HepG2 (cell line): ENCODE data around the gene SRXN1. TPM values are rescaled to one million over a fixed set of nuclear protein-coding genes. Genes with fewer than 3 reads are reported as not detected.

Experiments
- CBX2 ChIP-seq, 2 experiments: fragments of 200-600 bp in 1 of 2; sonication (generic); formaldehyde crosslinking in 1 of 2; IDR thresholded peaks; 2 replicates each; pipeline versions ENCODE4 v1.7.0 to v1.8.1; 2018 to 2022; ENCODE audit warnings: low read depth in 2 of 2, low read length in 1 of 2, mild to moderate bottlenecking in 1 of 2, missing genetic modification reagents in 1 of 2
- CEBPG ChIP-seq: IDR thresholded peaks from 2 replicates; pipeline ENCODE4 v1.6.1; 2016
- GPBP1L1 ChIP-seq: sonication (generic); formaldehyde crosslinking; IDR thresholded peaks from 2 replicates; pipeline ENCODE4 v1.5.0; 2020; ENCODE audit warnings: mild to moderate bottlenecking, missing genetic modification reagents
- HOXA5 ChIP-seq: sonication (generic); formaldehyde crosslinking; IDR thresholded peaks from 2 replicates; pipeline ENCODE4 v1.4.0; 2020; ENCODE audit warnings: missing genetic modification reagents
- KDM2A ChIP-seq: sonication (generic); formaldehyde crosslinking; IDR thresholded peaks from 2 replicates; pipeline ENCODE4 v1.4.0; 2020; ENCODE audit warnings: low read depth, missing genetic modification reagents, borderline replicate concordance
- MTF2 ChIP-seq: sonication (generic); formaldehyde crosslinking; IDR thresholded peaks from 2 replicates; pipeline ENCODE4 v1.5.0; 2020; ENCODE audit warnings: missing genetic modification reagents, borderline replicate concordance
- NFE2L1 ChIP-seq: sonication (generic); formaldehyde crosslinking; IDR thresholded peaks from 2 replicates; pipeline ENCODE4 v1.4.0; 2020; ENCODE audit warnings: missing genetic modification reagents, mild to moderate bottlenecking, borderline replicate concordance
- NR1H2 ChIP-seq: sonication (generic); formaldehyde crosslinking; IDR thresholded peaks from 2 replicates; pipeline ENCODE4 v1.8.1; 2022; ENCODE audit warnings: low read depth, missing genetic modification reagents, borderline replicate concordance
- PLRG1 ChIP-seq: fragments of 450-650 bp; conservative IDR thresholded peaks from 2 replicates; pipeline ENCODE4 v1.6.1; 2016
- RBAK ChIP-seq: sonication (generic); formaldehyde crosslinking; IDR thresholded peaks from 2 replicates; pipeline ENCODE4 v1.5.1; 2020; ENCODE audit warnings: mild to moderate bottlenecking, missing genetic modification reagents
- STAT5B ChIP-seq: sonication (generic); formaldehyde crosslinking; IDR thresholded peaks from 2 replicates; pipeline ENCODE4 v1.4.0; 2020; ENCODE audit warnings: missing genetic modification reagents
- TFDP1 ChIP-seq: IDR thresholded peaks from 2 replicates; pipeline ENCODE4 v1.6.1; 2016; ENCODE audit warnings: missing compliant biosample characterization, missing genetic modification reagents, borderline replicate concordance
- TP53 ChIP-seq: sonication (generic); formaldehyde crosslinking; conservative IDR thresholded peaks from 2 replicates; pipeline ENCODE4 v1.4.0; 2020; ENCODE audit warnings: missing genetic modification reagents
- ZNF12 ChIP-seq: sonication (generic); formaldehyde crosslinking; IDR thresholded peaks from 2 replicates; pipeline ENCODE4 v1.5.0; 2020; ENCODE audit warnings: missing genetic modification reagents
- ZNF143 ChIP-seq: sonication (generic); formaldehyde crosslinking; IDR thresholded peaks from 2 replicates; pipeline ENCODE4 v1.4.0; 2020; ENCODE audit warnings: missing genetic modification reagents
- ZNF276 ChIP-seq: sonication (generic); formaldehyde crosslinking; IDR thresholded peaks from 2 replicates; pipeline ENCODE4 v1.4.0; 2020; ENCODE audit warnings: mild to moderate bottlenecking, low read depth, missing genetic modification reagents
- ZNF552 ChIP-seq: sonication (generic); formaldehyde crosslinking; IDR thresholded peaks from 2 replicates; pipeline ENCODE4 v1.9.0; 2022; ENCODE audit warnings: missing genetic modification reagents, mild to moderate bottlenecking, borderline replicate concordance
- ZNF740 ChIP-seq: sonication (generic); formaldehyde crosslinking; IDR thresholded peaks from 2 replicates; pipeline ENCODE4 v1.4.0; 2020; ENCODE audit warnings: missing genetic modification reagents
- ZNF775 ChIP-seq: sonication (generic); formaldehyde crosslinking; IDR thresholded peaks from 2 replicates; pipeline ENCODE4 v1.4.0; 2020; ENCODE audit warnings: missing genetic modification reagents, mild to moderate bottlenecking, moderate library complexity, borderline replicate concordance
- ZXDC ChIP-seq: sonication (generic); formaldehyde crosslinking; IDR thresholded peaks from 2 replicates; pipeline ENCODE4 v1.5.0; 2020; ENCODE audit warnings: mild to moderate bottlenecking, missing genetic modification reagents
- polyA plus RNA-seq, 8 experiments: library from polyadenylated mRNA; depleted of rRNA in 3 of 8; stranded (reverse) in 7 of 8; unstranded in 1 of 8; fragments of >200 nt; fragmentation: Illumina TruSeq in 4 of 8; extraction: Trizol in 4 of 8; gene quantifications; 2 replicates each; pipeline versions ENCODE4 v1.2.1 to v1.2.3, GENCODE V29; 2011 to 2016; ENCODE audit warnings: low read depth in 4 of 8, missing spikeins in 1 of 8, mixed read lengths in 1 of 8; ENCODE audit not compliant: insufficient read depth in 1 of 8
- total RNA-seq, 5 experiments: library from RNA; depleted of rRNA; stranded (reverse); fragments of >200 nt; fragmentation: Illumina TruSeq; extraction: Trizol; gene quantifications; 2 replicates each; pipeline ENCODE4 v1.2.3, GENCODE V29; 2016; ENCODE audit warnings: low read depth in 1 of 5

The SRXN1 gene
- total and polyA plus RNA-seq, 2 of the 13 experiments (the other 11 are each of a cell fraction or from before 2014, with no cell fraction given), result 29.9 to 87.7 TPM

GRCh38 chr20:651713-652614 lies 1.0 kb downstream of the SRXN1 start (continued):
- TF ChIP-seq GPBP1L1 (CRISPR knock-in tag) (no peak), TP53 (no peak), ZNF775 (0 out of 2 replicates have a peak, but pooled peaks have one; percentile 51), ZNF143 (no peak), KDM2A (CRISPR knock-in tag) (peak; percentile 15; the same call in 1 of the 2 replicates), NR1H2 (no peak; the same call in 1 of the 2 replicates), HOXA5 (CRISPR knock-in tag) (no peak), CEBPG (CRISPR knock-in tag) (no peak), PLRG1 (no peak), NFE2L1 (CRISPR knock-in tag) (no peak), RBAK (no peak), CBX2 (IDR thresholded peaks at IDR 0.05; ENCODE audit: low read depth, low read length) (no peak), CBX2 (CRISPR knock-in tag; IDR thresholded peaks at IDR 0.05; ENCODE audit: low read depth) (0 out of 2 replicates have a peak, but pooled peaks have one; percentile 62), ZNF12 (0 out of 2 replicates have a peak, but pooled peaks have one; percentile 34), ZNF276 (CRISPR knock-in tag) (no peak; the same call in none of the 2 replicates), STAT5B (CRISPR knock-in tag) (no peak), TFDP1 (peak; percentile 2; the same call in 1 of the 2 replicates), ZNF740 (CRISPR knock-in tag) (0 out of 2 replicates have a peak, but pooled peaks have one; percentile 53), ZXDC (CRISPR knock-in tag) (no peak), ZNF552 (CRISPR knock-in tag) (no peak; the same call in 1 of the 2 replicates), MTF2 (CRISPR knock-in tag) (no peak)
